Panc1 (cell line): ENCODE data around the gene BHLHE40. TPM values are rescaled to one million over a fixed set of nuclear protein-coding genes. Genes with fewer than 3 reads are reported as not detected.

ENCODE experiments used
- ATAC-seq: fragments of 200-7000 bp; cut with Tn5 transposase; 2 replicates; pipeline ENCODE4 v1.9.1; 2020; ENCODE audit warnings: mild to moderate bottlenecking, moderate library complexity
- BruUV-seq: library from RNA; stranded (reverse); fragments of 400-500 nt; replicated peaks from 2 replicates; lab custom pipeline; 2021; lab: Mats Ljungman, UMichigan
- CTCF ChIA-PET: fragments of 300-600 bp; sonication (Branson Sonifier 250); formaldehyde crosslinking; loops from one replicate; lab custom pipeline; 2022; ENCODE audit warnings: antibody characterized with exemption; lab: Charles Lee
- POLR2A ChIA-PET: fragments of 300-600 bp; sonication (Branson Sonifier 250); formaldehyde crosslinking; loops from one replicate; lab custom pipeline; 2022; ENCODE audit warnings: antibody characterized with exemption; lab: Charles Lee
- DNase-seq: peaks from one replicate; pipeline ENCODE4 v3.0.0-alpha.2; 2010; ENCODE audit warnings: low read depth, low spot score
- H3K27ac ChIP-seq: 2 replicates; pipeline ENCODE4 v1.5.1; 2011; ENCODE audit warnings: mild to moderate bottlenecking, low read length, inconsistent platforms
- H3K27me3 ChIP-seq: fragments of 200-500 bp; sonication (Bioruptor generic); 2 replicates; pipeline ENCODE4 v1.6.0; 2014; ENCODE audit warnings: low read length, inconsistent platforms; ENCODE audit not compliant: control insufficient read depth, insufficient read depth
- H3K36me3 ChIP-seq: fragments of 200-500 bp; sonication (Bioruptor generic); 2 replicates; pipeline ENCODE4 v1.5.1; 2014; ENCODE audit warnings: inconsistent platforms, mild to moderate bottlenecking, low read length, moderate library complexity; ENCODE audit not compliant: control insufficient read depth, insufficient read depth
- H3K4me1 ChIP-seq: 2 replicates; pipeline ENCODE4 v1.5.1; 2011; ENCODE audit warnings: inconsistent platforms, mild to moderate bottlenecking, low read length, moderate library complexity; ENCODE audit not compliant: control insufficient read depth, insufficient read depth
- H3K4me3 ChIP-seq, 2 experiments: 2 replicates each; pipeline ENCODE4 v1.5.1; 2011 to 2012; ENCODE audit warnings: low read depth in 2 of 2, low read length in 2 of 2, mild to moderate bottlenecking in 2 of 2, inconsistent platforms in 1 of 2, moderate library complexity in 1 of 2
- H3K9me3 ChIP-seq: fragments of 200-500 bp; sonication (Bioruptor generic); 2 replicates; pipeline ENCODE4 v1.5.1; 2014; ENCODE audit warnings: low read depth, mild to moderate bottlenecking, inconsistent platforms, low read length, moderate library complexity; ENCODE audit not compliant: control insufficient read depth, insufficient read depth
- CTCF ChIP-seq: fragments of 450-650 bp; IDR thresholded peaks from 2 replicates; pipeline ENCODE4 v1.5.1; 2017; ENCODE audit warnings: mild to moderate bottlenecking
- POLR2AphosphoS5 ChIP-seq: IDR thresholded peaks from 2 replicates; pipeline ENCODE4 v1.6.1; 2012; ENCODE audit warnings: mild to moderate bottlenecking, low read depth, low read length, moderate library complexity
- REST ChIP-seq, 2 experiments: IDR thresholded peaks; 2 replicates each; pipeline ENCODE4 v1.6.1; 2011 to 2012; ENCODE audit warnings: low read depth in 2 of 2, control low read depth in 1 of 2, low read length in 1 of 2, mild to moderate bottlenecking in 1 of 2, moderate library complexity in 1 of 2; ENCODE audit not compliant: insufficient read depth in 1 of 2
- SIN3A ChIP-seq: IDR thresholded peaks from 2 replicates; pipeline ENCODE4 v1.6.1; 2012; ENCODE audit warnings: low read depth, mild to moderate bottlenecking, low read length, moderate library complexity, borderline replicate concordance; ENCODE audit not compliant: insufficient read depth
- TCF7L2 ChIP-seq: IDR thresholded peaks from 2 replicates; pipeline ENCODE4 v1.6.1; 2011; ENCODE audit warnings: mild to moderate bottlenecking, low read depth, low read length, inconsistent platforms
- in situ Hi-C: cut with HindIII; loops from 2 replicates; pipeline ENCODE4 v1.10.0; 2016; ENCODE audit warnings: low sequenced_read_pairs, low pct_unique_long_range_greater_than_20kb
- intact Hi-C: fragments of 100-400 bp; cut with micrococcal nuclease; formaldehyde crosslinking; loops from one replicate; pipeline ENCODE4 v1.10.0; 2022; ENCODE audit not compliant: unreplicated experiment
- total RNA-seq: library from RNA; stranded (reverse); gene quantifications from one replicate; pipeline ENCODE4 v1.2.1, GENCODE V29; 2021; ENCODE audit not compliant: unreplicated experiment

Gene BHLHE40
- total RNA-seq, 1 experiment from 2014 or later, result 78.4 TPM

- CTCF ChIA-PET, result no interaction called here
- TF ChIP-seq TCF7L2, result no peak
- peaks cover 16% of the 10 kb centered on the region for H3K36me3 ChIP-seq
- no peak for DNase-seq
- no peaks in the 10 kb centered on the region for H3K9me3 ChIP-seq
- peak overlapping the region; percentile 95 for H3K27ac ChIP-seq
- no peaks in the 10 kb centered on the region for H3K27me3 ChIP-seq
- H3K4me1 ChIP-seq, result peaks cover 38% of the 10 kb centered on the region
- H3K4me3 ChIP-seq, result peak overlapping the region; percentile 76 to 92
- intact Hi-C loops (no loop called here), in situ Hi-C loops (no loop called here)
- POLR2A ChIA-PET, result interaction anchor here (0.6 to 2.8 kb wide), 6 partner anchors 8 to 272 kb away, joined by 3 to 16 read pairs (median 6); no protein-coding TSS in a partner anchor
- BruUV-seq, result no TSS peak
- no peak for ATAC-seq
Measured at GRCh38 chr3:4983739-4984510, 4.7 kb downstream of the BHLHE40 start.

- in situ Hi-C loops, result no loop called here
- TF ChIP-seq POLR2AphosphoS5 (no peak), REST (IDR thresholded peaks at IDR 0.05; ENCODE audit: insufficient read depth in 1 of 2, low read depth in 2 of 2, low read length in 1 of 2) (no peak), SIN3A (no peak), CTCF (no peak), TCF7L2 (no peak)
- H3K36me3 ChIP-seq, result peaks cover 16% of the 10 kb centered on the region
- no peaks in the 10 kb centered on the region for H3K9me3 ChIP-seq
- peak overlapping the region; percentile 76 to 92 for H3K4me3 ChIP-seq
- ATAC-seq (no peak), DNase-seq (no peak)
- peaks cover 43% of the 10 kb centered on the region for H3K4me1 ChIP-seq
- ChIA-PET CTCF (interaction anchor here (0.6 kb wide), 1 partner anchor 32 kb away, joined by 4 read pairs; no protein-coding TSS in a partner anchor), POLR2A (interaction anchor here (1.0 to 2.8 kb wide), 5 partner anchors 8 to 273 kb away, joined by 3 to 16 read pairs (median 7); no protein-coding TSS in a partner anchor)
- intact Hi-C loops, result no loop called here
- BruUV-seq, result no TSS peak
- no peaks in the 10 kb centered on the region for H3K27me3 ChIP-seq
- H3K27ac ChIP-seq, result peak overlapping the region; percentile 95
Measured at GRCh38 chr3:4984511-4984864, 5.3 kb downstream of the BHLHE40 start.
